Muscle of leg (tissue), 11 donors: Measurements from ENCODE around the gene AOPEP. TPM values are rescaled to one million over a fixed set of nuclear protein-coding genes. Genes with fewer than 3 reads are reported as not detected.

Experiments
- DNase-seq: peaks from one replicate; pipeline ENCODE4 v3.0.0; 2013
- H3K27ac ChIP-seq: one replicate; pipeline ENCODE4 v1.5.1; 2013; ENCODE audit warnings: mild to moderate bottlenecking, low read length, control low read depth
- H3K27me3 ChIP-seq: one replicate; pipeline ENCODE4 v1.6.1; 2013; ENCODE audit warnings: low read length; ENCODE audit not compliant: control insufficient read depth, insufficient read depth
- H3K36me3 ChIP-seq: one replicate; pipeline ENCODE4 v1.6.1; 2013; ENCODE audit warnings: low read length; ENCODE audit not compliant: control insufficient read depth, insufficient read depth
- H3K4me1 ChIP-seq: one replicate; pipeline ENCODE4 v1.6.1; 2013; ENCODE audit warnings: low read length; ENCODE audit not compliant: control insufficient read depth, insufficient read depth
- H3K4me3 ChIP-seq: one replicate; pipeline ENCODE4 v1.5.1; 2013; ENCODE audit warnings: low read length, control low read depth
- H3K9me3 ChIP-seq: replicated peaks from 2 replicates; pipeline ENCODE4 v1.6.1; 2013; ENCODE audit warnings: low read depth, low read length; ENCODE audit not compliant: control insufficient read depth
- WGBS: methylation state at CpG from one replicate; pipeline ENCODE4 v1.1.5; 2013; ENCODE audit warnings: missing lambda C conversion rate; ENCODE audit not compliant: insufficient coverage; 5-methylcytosine and 5-hydroxymethylcytosine counted together
- polyA plus RNA-seq, 8 donors: library from polyadenylated mRNA; unstranded; fragments of 120-200 nt; gene quantifications; one replicate each; pipeline versions ENCODE4 v1.2.1 to v1.2.3, GENCODE V29; 2013; ENCODE audit warnings: inconsistent platforms in 1 of 8, low replicate concordance in 1 of 8; ENCODE audit not compliant: insufficient read length in 8 of 8, insufficient read depth in 1 of 8
- total RNA-seq: library from RNA; stranded (reverse); fragments of 120-200 nt; gene quantifications from one replicate; pipeline ENCODE4 v1.2.4, GENCODE V29; 2013

The AOPEP gene
- total and polyA plus RNA-seq, 9 donors = 35.0 to 52.3 (median 43.3) TPM

GRCh38 chr9:95035846-95036245, 309.3 kb downstream of the AOPEP start:
- H3K27ac ChIP-seq = no peak overlapping the region
- DNase-seq = no peak
- no peak overlapping the region for H3K4me3 ChIP-seq
- peaks cover 5% of the 10 kb centered on the region for H3K36me3 ChIP-seq
- WGBS = 100% methylated on average over 2 of the region's 3 CpGs
- no peaks in the 10 kb centered on the region for H3K9me3 ChIP-seq
- H3K27me3 ChIP-seq = no peaks in the 10 kb centered on the region
- peaks cover 32% of the 10 kb centered on the region for H3K4me1 ChIP-seq

DNA sequence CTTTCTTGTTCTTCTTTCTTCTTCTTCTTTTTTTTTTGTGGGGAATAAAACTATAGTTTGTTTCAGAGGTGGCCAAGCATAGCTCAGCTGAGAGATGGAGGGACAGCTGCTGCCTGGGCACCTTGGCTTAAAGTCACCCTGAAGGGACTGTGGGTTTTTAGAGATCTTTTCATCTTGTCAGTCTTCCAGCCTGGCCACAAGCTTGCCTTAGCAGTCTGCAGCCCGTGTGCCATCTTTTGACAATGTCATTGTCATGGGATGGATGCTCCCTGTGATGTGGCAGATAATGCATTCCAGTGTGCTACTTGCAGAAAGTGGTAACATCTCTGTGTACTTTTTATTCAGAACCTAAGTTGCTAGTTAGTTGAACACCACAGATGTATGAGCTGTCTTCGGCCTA, 310.2 kb downstream of the AOPEP start:
- Histone ChIP-seq H3K4me1 (peaks cover 26% of the 10 kb centered on the region), H3K4me3 (no peak overlapping the region), H3K27ac (no peak overlapping the region), H3K9me3 (no peaks in the 10 kb centered on the region), H3K36me3 (peaks cover 3% of the 10 kb centered on the region), H3K27me3 (no peaks in the 10 kb centered on the region)
- DNase-seq = no peak
- WGBS = 60% methylated on average over 1 of the region's 2 CpGs

GRCh38 chr9:95037789-95038521, 311.5 kb downstream of the AOPEP start:
- no peaks in the 10 kb centered on the region for H3K36me3 ChIP-seq
- H3K4me3 ChIP-seq = no peak overlapping the region
- no peaks in the 10 kb centered on the region for H3K27me3 ChIP-seq
- no peaks in the 10 kb centered on the region for H3K9me3 ChIP-seq
- peak overlapping the region; percentile 86 for H3K27ac ChIP-seq
- H3K4me1 ChIP-seq = peaks cover 13% of the 10 kb centered on the region
- WGBS = 85% methylated on average over 3 of the region's 7 CpGs
- DNase-seq = no peak

- Histone ChIP-seq H3K4me1 (peaks cover 13% of the 10 kb centered on the region), H3K27me3 (no peaks in the 10 kb centered on the region), H3K36me3 (peaks cover under 1% of the 10 kb centered on the region), H3K4me3 (no peak overlapping the region), H3K9me3 (no peaks in the 10 kb centered on the region), H3K27ac (no peak overlapping the region)
- DNase-seq = no peak
- 96% methylated on average over 6 of the region's 9 CpGs for WGBS
Measured at GRCh38 chr9:95038666-95039065, 312.2 kb downstream of the AOPEP start.

DNA sequence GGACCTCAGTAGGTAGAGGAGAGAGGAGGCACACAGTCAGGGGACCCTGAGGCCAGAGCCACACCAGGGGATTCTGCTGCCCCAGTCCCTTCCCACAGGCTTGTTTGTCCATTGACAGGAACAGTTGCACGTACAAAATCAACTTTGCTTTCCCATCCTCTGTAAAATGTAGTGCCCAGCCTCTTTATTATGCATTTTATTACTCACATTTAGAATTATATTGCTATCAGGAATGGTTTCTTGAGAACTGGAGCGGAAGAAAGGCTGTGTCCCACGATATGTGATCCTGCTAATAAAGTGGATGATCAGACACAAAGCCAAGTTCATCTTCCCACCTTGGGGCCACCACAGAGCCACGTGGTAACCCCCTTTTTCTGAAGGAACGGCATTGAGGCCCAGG, 313.6 kb downstream of the AOPEP start:
- peaks cover 19% of the 10 kb centered on the region for H3K4me1 ChIP-seq
- 66% methylated on average over 3 of the region's 5 CpGs for WGBS
- no peaks in the 10 kb centered on the region for H3K9me3 ChIP-seq
- no peak overlapping the region for H3K4me3 ChIP-seq
- peaks cover 3% of the 10 kb centered on the region for H3K36me3 ChIP-seq
- H3K27ac ChIP-seq = no peak overlapping the region
- peaks cover 3% of the 10 kb centered on the region for H3K27me3 ChIP-seq
- DNase-seq = no peak

GRCh38 chr9:95043826-95044225, 317.3 kb downstream of the AOPEP start:
- WGBS = 79% methylated on average over 2 of the region's 5 CpGs
- DNase-seq = no peak
- Histone ChIP-seq H3K36me3 (peaks cover 3% of the 10 kb centered on the region), H3K27me3 (peaks cover 7% of the 10 kb centered on the region), H3K27ac (no peak overlapping the region), H3K4me1 (peaks cover 18% of the 10 kb centered on the region), H3K9me3 (no peaks in the 10 kb centered on the region), H3K4me3 (no peak overlapping the region)

DNA sequence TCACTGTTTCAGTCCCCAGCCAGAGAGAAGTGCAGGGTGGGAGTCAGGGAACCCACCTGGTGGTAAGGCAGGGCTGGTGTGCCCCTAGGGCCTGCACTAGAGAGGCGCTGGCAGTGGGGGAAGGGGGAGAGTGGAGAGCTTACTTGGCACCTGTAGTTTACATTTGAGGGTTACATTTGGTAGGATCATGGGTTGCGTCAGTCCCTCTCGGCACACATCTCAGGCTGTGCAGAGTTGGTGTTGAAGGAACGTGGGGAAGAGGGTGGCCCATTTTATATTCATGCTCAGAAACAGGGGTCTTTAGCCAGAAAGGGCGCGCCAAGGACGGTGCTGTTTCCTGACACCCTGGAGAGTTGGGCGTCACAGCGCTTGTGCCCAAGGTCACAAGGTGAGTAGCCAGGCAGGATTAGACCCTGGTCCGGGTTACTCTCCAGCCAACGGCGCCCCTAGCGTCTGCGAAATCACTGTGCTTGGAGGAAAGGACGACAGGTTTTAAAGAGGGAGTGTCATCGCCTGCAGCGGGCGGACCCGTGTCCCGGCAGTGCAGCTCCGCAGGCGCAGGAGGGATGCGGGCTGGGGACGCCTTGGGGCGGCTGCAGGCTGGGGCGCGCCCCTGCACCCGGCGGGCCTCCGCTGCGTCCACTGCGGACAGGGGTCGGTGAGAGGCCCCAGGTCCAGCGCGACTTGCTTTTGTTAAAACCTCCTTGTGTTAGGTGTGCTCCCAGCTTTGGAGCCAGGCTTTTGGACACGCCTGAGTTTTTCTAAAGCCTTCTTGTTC, 318.4 kb downstream of the AOPEP start:
- Histone ChIP-seq H3K27me3 (peaks cover 8% of the 10 kb centered on the region), H3K4me1 (peaks cover 19% of the 10 kb centered on the region), H3K27ac (no peak overlapping the region), H3K4me3 (no peak overlapping the region), H3K9me3 (no peaks in the 10 kb centered on the region), H3K36me3 (peaks cover 3% of the 10 kb centered on the region)
- WGBS = 35% methylated on average over 35 of the region's 36 CpGs
- no peak for DNase-seq

DNA sequence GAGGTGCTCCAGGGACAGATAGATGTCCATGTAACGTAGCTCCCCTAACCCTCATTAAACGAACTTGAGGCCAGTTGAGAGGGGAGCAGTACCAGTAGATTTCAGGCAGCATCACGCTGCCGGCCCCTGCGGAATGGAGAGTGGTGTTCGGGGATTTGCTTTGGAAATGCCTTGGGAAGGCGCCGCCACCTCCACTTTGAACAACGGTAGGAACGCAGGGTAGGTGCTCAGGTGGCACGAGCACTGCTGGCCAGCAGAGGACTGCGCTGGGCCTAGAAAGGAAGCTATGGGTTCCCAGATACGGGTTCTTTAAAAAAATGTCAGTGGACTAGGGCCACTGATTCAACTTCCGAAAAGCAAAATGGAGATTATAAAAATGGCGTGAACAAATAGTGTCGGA, 319.3 kb downstream of the AOPEP start:
- Histone ChIP-seq H3K27me3 (peaks cover 8% of the 10 kb centered on the region), H3K4me3 (no peak overlapping the region), H3K27ac (peak overlapping the region; percentile 50), H3K9me3 (no peaks in the 10 kb centered on the region), H3K4me1 (peaks cover 15% of the 10 kb centered on the region), H3K36me3 (peaks cover 3% of the 10 kb centered on the region)
- WGBS = 86% methylated on average over 13 of the region's 16 CpGs
- no peak for DNase-seq

- H3K4me1 ChIP-seq = peaks cover 15% of the 10 kb centered on the region
- DNase-seq = no peak
- H3K36me3 ChIP-seq = peaks cover 3% of the 10 kb centered on the region
- H3K27me3 ChIP-seq = peaks cover 8% of the 10 kb centered on the region
- no CpG with 5 or more reads among the region's 3 CpGs for WGBS
- no peaks in the 10 kb centered on the region for H3K9me3 ChIP-seq
- no peak overlapping the region for H3K27ac ChIP-seq
- H3K4me3 ChIP-seq = no peak overlapping the region
Measured at GRCh38 chr9:95047452-95048224, 321.1 kb downstream of the AOPEP start.
